ENCODE results near the gene FAM13C. TPM values are rescaled to one million over a fixed set of nuclear protein-coding genes. Genes with fewer than 3 reads are reported as not detected.

The FAM13C gene
- total RNA-seq, 8 experiments from 2014 or later: 0.67 to 29.1 (median 14.9) TPM; not detected in 1

DNA sequence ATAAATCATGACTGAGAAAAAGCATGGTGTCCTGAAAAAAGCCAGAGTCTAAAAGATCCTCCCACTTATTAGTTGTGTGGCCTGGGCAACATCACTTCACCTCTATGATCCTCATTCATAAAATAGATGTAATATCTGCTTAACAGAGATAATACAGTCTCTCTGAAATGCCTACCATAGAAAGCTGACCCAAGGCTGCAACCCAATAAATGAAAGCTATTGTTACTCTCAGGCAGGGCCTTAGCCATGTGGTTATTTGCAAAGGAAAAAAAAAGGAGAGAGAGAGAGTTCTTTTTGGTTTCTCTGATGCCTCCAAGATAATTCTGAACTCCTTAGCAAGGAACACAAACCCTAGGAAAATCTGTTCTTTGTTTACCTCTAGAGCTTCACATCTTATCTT lies 7.9 kb downstream of the FAM13C start:
- no peak for ATAC-seq (replicated peaks in 6 of 8)
- H3K4me1 ChIP-seq (replicated peaks in 1 of 2): peaks cover 1 to 4% of the 10 kb centered on the region in 2 donors
- no peak overlapping the region for H3K27ac ChIP-seq
- in situ Hi-C loops (cut with MboI; ENCODE audit: low pct_unique_long_range_greater_than_20kb in 2 of 9, low sequenced_read_pairs in 9 of 9, unreplicated experiment in 9 of 9): no loop called here
- H3K4me3 ChIP-seq: no peak overlapping the region

DNA sequence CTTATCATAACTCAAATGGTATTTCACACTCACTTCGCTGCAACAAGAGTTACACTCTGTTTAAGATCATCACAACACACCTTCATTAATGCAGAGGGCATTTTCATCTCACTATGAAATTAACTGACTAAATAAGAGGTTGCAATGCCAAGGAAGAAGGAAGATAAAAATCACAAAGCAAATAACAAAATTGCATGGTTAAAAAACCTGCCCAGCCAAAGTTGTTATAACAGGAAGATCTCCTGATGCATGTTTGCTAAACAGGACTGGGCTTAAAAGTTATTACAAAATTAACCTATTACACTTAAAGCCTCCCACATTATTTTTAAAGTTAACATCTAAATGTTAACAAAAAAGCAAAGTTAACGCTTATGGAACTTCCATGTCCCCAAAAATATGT lies 11.8 kb downstream of the FAM13C start:
- WGBS, 10 experiments: 44 to 100% (median 83%) methylated on average over 1 to 2 of the region's 2 CpGs; no CpG with 5 or more reads in 1 of the 10 experiments
- Histone ChIP-seq H3K4me3 (no peak overlapping the region), H3K4me1 (replicated peaks in 1 of 2) (no peaks in the 10 kb centered on the region), H3K27ac (no peak overlapping the region)
- in situ Hi-C loops (cut with MboI; ENCODE audit: low pct_unique_long_range_greater_than_20kb in 2 of 9, low sequenced_read_pairs in 9 of 9, unreplicated experiment in 9 of 9): no loop called here
- no peak for ATAC-seq (replicated peaks in 6 of 8)

DNA sequence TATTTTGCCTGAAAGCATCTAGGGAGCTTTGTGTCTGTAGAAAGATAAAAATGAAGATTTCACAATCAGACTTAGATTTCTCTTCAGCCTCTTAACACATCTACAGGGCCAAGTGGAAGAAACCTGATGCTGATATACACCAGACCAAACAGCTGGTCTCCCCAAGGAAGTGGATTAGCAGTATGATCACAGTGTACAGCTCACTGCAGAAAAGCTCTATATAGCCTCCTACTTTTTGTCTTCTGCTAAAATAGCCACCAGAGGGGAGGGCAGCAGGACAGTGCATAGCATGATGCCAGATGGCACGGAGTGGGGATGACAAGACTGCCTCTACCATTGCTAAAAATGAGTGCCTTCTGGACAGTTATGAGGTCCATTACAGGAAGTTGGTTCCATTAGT lies 16.0 kb downstream of the FAM13C start:
- Histone ChIP-seq H3K27ac (no peak overlapping the region), H3K4me3 (no peak overlapping the region), H3K4me1 (replicated peaks in 1 of 2) (peaks cover 0 to 4% of the 10 kb centered on the region in 2 donors)
- 30 to 60% (median 40%) methylated on average over 1 of the region's 1 CpG; no CpG with 5 or more reads in 5 of the 10 experiments for WGBS, 10 experiments
- in situ Hi-C loops (cut with MboI; ENCODE audit: low pct_unique_long_range_greater_than_20kb in 2 of 9, low sequenced_read_pairs in 9 of 9, unreplicated experiment in 9 of 9): no loop called here
- no peak for ATAC-seq (replicated peaks in 6 of 8)

DNA sequence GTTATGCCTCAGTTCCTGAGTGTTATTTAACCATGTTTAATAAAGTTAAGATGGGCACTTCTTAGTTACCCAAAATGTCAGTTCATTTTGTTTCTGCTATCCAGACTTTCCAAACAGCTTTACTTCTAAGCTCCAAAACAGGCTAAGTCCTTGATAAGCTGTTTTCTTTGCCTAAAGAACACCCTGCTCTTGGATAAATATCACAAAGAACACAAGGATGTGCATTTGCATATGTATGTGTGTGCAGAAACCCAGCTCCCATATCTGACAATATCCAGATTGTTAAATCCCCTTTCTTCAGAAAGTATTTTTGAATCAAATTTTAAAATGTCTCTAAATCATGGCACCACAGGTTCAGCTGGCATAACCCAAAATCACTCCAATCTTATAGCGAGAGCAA lies 19.6 kb downstream of the FAM13C start:
- ATAC-seq (replicated peaks in 6 of 8): no peak
- in situ Hi-C loops (cut with MboI; ENCODE audit: low pct_unique_long_range_greater_than_20kb in 2 of 9, low sequenced_read_pairs in 9 of 9, unreplicated experiment in 9 of 9): no loop called here
- no peak overlapping the region for H3K4me3 ChIP-seq
- WGBS, 10 experiments: 57 to 100% (median 87%) methylated on average over 1 of the region's 1 CpG; no CpG with 5 or more reads in 2 of the 10 experiments
- H3K4me1 ChIP-seq (replicated peaks in 1 of 2): peaks cover 0 to 4% of the 10 kb centered on the region in 2 donors
- no peak overlapping the region for H3K27ac ChIP-seq

DNA sequence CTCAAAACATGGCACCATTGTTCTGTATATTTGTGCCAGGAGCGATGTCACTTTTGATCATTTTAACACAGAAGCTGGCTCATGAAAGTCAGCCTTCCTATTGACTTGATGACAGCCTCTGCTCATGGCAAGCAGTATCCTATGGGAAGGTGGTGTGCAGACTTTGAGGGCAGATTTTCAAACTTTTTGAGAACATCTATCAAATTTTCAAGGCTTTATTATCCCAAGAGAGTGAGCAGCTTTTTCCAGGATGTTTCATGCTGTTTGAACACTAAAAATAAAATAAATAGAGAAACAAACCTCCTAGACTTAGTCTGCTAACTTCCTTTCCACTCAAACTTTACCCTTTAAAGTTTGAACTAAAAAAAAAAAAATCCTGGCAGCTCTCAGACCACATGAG lies 20.3 kb downstream of the FAM13C start:
- WGBS, 10 experiments: 100% methylated on average over 1 of the region's 1 CpG; no CpG with 5 or more reads in 4 of the 10 experiments
- no peak overlapping the region for H3K27ac ChIP-seq
- H3K4me1 ChIP-seq (replicated peaks in 1 of 2): peaks cover 0 to 4% of the 10 kb centered on the region in 2 donors
- no peak overlapping the region for H3K4me3 ChIP-seq
- no peak for ATAC-seq (replicated peaks in 6 of 8)
- in situ Hi-C loops (cut with MboI; ENCODE audit: low pct_unique_long_range_greater_than_20kb in 2 of 9, low sequenced_read_pairs in 9 of 9, unreplicated experiment in 9 of 9): no loop called here

DNA sequence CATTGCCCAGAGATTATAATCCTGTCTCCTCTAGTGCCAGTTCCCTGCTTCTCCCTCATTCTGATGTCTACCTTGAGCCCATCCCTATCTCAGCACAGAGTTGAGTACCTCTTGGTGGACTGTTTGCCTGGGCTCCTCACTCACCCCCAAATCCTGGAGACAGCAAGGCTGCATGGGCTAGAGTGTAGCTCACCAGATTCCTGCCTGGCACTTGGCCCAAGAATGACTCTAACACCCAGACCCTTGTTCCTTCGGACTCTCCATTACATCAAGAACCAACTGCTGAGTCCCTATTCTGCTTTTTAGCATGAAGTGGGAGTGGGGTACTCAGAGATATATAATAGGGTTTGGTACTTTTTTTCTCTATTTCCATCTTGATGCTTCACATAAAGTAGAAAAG lies 22.1 kb downstream of the FAM13C start:
- no peak overlapping the region for H3K4me3 ChIP-seq
- 43 to 100% (median 100%) methylated on average over 1 of the region's 1 CpG; no CpG with 5 or more reads in 5 of the 10 experiments for WGBS, 10 experiments
- H3K4me1 ChIP-seq (replicated peaks in 1 of 2): peaks cover 0 to 4% of the 10 kb centered on the region in 2 donors
- no peak overlapping the region for H3K27ac ChIP-seq
- in situ Hi-C loops (cut with MboI; ENCODE audit: low pct_unique_long_range_greater_than_20kb in 2 of 9, low sequenced_read_pairs in 9 of 9, unreplicated experiment in 9 of 9): no loop called here
- no peak for ATAC-seq (replicated peaks in 6 of 8)

DNA sequence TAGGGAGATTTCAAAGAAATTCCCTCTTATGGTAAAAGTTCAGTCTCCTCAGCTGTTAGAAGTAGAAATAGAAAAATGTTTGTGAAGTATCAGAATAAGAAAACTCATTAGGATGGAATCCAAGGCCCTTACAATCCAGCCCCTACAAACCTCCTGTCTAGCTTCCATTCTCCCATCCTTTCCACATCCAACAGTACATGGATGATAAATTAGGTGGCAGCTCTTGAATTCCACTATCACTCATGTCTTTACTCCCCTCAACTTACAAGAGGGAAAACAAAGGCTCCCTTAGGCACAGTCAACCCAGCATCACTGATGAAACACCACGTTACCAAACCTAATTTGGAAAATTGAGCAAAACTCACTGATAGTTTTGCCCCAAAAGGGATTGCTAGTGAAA lies 23.0 kb downstream of the FAM13C start:
- in situ Hi-C loops (cut with MboI; ENCODE audit: low pct_unique_long_range_greater_than_20kb in 2 of 9, low sequenced_read_pairs in 9 of 9, unreplicated experiment in 9 of 9): no loop called here
- H3K27ac ChIP-seq: no peak overlapping the region
- H3K4me1 ChIP-seq (replicated peaks in 1 of 2): peaks cover 0 to 4% of the 10 kb centered on the region in 2 donors
- ATAC-seq (replicated peaks in 6 of 8): no peak
- WGBS, 10 experiments: 14 to 67% (median 50%) methylated on average over 1 of the region's 1 CpG; no CpG with 5 or more reads in 6 of the 10 experiments
- H3K4me3 ChIP-seq: no peak overlapping the region

DNA sequence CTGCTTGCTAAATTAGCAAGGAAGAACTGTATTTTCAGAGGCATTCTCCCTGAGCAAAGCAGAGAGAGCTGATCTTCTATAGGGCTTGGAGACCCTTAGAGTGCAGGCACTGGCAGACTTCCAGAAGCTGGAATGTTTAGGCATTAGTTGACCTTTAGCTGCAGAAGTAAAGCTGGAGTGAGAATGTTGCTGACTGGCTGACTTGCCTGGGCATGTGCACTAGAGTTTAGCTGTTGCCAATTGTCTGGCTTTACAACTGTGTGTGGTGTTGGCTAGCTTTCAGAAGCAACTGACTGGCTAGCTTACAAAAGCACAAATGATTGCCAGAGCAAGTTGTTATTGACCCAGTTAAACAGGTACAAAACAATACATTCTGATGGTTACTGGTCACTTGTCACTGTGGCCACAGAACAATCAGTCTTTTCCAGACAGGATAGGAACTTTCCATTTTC lies 25.1 kb downstream of the FAM13C start:
- no peak overlapping the region for H3K4me3 ChIP-seq
- peak in 5 of 8 experiments; percentile 59 to 86 (median 71) for ATAC-seq (replicated peaks in 6 of 8)
- in situ Hi-C loops (cut with MboI; ENCODE audit: low pct_unique_long_range_greater_than_20kb in 2 of 9, low sequenced_read_pairs in 9 of 9, unreplicated experiment in 9 of 9): no loop called here
- H3K27ac ChIP-seq: peak overlapping the region in 1 of 2 donors; percentile 44
- H3K4me1 ChIP-seq (replicated peaks in 1 of 2): no peaks in the 10 kb centered on the region

DNA sequence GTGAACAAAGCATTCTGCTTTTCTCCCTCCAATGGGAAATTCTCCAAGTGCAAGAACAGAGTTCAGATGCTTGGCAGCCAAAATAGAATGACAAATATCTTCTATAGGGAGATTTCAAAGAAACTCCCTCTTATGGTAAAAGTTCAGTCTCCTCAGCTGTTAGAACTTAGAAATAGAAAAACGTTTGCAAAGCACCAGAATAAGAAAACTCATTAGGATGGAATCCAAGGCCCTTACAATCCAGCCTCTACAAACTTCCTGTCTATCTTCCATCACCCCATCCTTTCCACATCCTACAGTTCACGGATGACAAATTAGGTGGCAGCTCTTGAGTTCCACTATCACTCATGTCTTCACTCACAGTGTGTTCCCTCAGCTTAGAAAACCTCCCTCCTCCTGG lies 25.7 kb downstream of the FAM13C start:
- WGBS, 10 experiments: 0 to 80% (median 15%) methylated on average over 1 to 2 of the region's 2 CpGs; no CpG with 5 or more reads in 1 of the 10 experiments
- in situ Hi-C loops (cut with MboI; ENCODE audit: low pct_unique_long_range_greater_than_20kb in 2 of 9, low sequenced_read_pairs in 9 of 9, unreplicated experiment in 9 of 9): no loop called here
- Histone ChIP-seq H3K4me3 (no peak overlapping the region), H3K4me1 (replicated peaks in 1 of 2) (no peaks in the 10 kb centered on the region), H3K27ac (no peak overlapping the region)
- peak in 5 of 8 experiments; percentile 65 to 80 (median 69) for ATAC-seq (replicated peaks in 6 of 8)

DNA sequence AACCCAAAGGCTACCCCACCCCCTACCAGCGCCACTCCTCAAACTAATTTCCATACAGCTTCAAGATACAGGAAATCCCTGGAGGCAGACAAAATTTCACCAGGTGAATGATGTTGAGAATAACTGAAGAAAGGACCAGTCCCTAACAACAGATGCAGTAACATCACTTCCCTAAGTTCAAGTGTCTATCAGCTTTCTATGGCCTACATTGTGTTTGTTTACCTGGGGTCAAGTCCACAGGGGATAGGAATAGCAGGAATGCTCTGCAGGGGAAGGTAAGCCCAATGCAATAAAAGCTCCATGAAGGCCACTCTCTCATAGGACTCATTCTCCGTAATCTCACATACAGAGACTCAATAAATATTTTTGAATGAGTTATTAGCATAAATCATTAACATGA lies 26.9 kb downstream of the FAM13C start:
- no peak for ATAC-seq (replicated peaks in 6 of 8)
- Histone ChIP-seq H3K4me1 (replicated peaks in 1 of 2) (peaks cover 2 to 3% of the 10 kb centered on the region in 2 donors), H3K4me3 (no peak overlapping the region), H3K27ac (no peak overlapping the region)
- 63 to 100% (median 98%) methylated on average over 1 to 2 of the region's 2 CpGs for WGBS, 10 experiments
- in situ Hi-C loops (cut with MboI; ENCODE audit: low pct_unique_long_range_greater_than_20kb in 2 of 9, low sequenced_read_pairs in 9 of 9, unreplicated experiment in 9 of 9): no loop called here

DNA sequence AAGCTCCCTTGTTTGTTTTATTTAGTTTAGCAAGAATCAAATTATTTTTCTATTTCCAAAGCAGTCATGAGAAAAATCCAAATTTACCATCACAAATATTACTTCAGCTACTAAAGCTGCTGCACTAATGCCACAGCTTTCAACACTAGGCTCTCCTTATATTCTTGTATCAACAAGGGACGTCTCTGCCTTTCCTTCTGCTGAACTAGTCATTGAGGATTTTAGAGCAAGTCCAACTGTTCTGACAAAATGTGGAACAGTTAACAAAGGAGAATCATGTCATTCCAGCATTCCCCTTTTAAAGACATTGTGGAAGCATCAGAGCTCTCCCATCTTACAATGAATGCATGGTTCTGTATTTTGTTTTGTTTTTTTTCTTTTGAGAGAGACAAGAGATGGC lies 28.6 kb downstream of the FAM13C start:
- peaks cover 6 to 13% of the 10 kb centered on the region in 2 donors for H3K4me1 ChIP-seq (replicated peaks in 1 of 2)
- in situ Hi-C loops (cut with MboI; ENCODE audit: low pct_unique_long_range_greater_than_20kb in 2 of 9, low sequenced_read_pairs in 9 of 9, unreplicated experiment in 9 of 9): no loop called here
- ATAC-seq (replicated peaks in 6 of 8): no peak
- H3K4me3 ChIP-seq: no peak overlapping the region
- 20 to 100% (median 67%) methylated on average over 1 of the region's 1 CpG; no CpG with 5 or more reads in 1 of the 10 experiments for WGBS, 10 experiments
- H3K27ac ChIP-seq: no peak overlapping the region

DNA sequence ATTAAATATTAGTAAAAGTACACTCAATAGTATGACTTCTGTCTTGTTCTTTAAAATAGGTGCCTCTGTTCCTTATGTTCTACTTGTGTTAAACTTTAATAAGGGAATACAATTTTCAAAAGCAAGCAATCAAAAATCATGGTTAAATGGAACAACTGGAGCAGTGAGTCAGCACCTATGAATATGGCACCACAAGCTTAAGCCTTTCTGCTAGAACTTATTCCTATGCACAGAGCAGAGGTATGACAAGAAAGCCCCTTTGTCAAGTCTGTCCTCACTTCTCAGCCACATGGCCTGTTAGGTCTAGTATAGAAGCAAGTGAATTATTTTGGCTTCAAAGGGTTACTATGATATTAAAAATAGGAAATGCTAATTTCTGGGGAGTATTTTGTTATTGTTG lies 29.8 kb downstream of the FAM13C start:
- in situ Hi-C loops (cut with MboI; ENCODE audit: low pct_unique_long_range_greater_than_20kb in 2 of 9, low sequenced_read_pairs in 9 of 9, unreplicated experiment in 9 of 9): no loop called here
- peak in 2 of 8 experiments; percentile 29 to 53 for ATAC-seq (replicated peaks in 6 of 8)
- Histone ChIP-seq H3K4me3 (no peak overlapping the region), H3K27ac (no peak overlapping the region), H3K4me1 (replicated peaks in 1 of 2) (peaks cover 6 to 13% of the 10 kb centered on the region in 2 donors)

DNA sequence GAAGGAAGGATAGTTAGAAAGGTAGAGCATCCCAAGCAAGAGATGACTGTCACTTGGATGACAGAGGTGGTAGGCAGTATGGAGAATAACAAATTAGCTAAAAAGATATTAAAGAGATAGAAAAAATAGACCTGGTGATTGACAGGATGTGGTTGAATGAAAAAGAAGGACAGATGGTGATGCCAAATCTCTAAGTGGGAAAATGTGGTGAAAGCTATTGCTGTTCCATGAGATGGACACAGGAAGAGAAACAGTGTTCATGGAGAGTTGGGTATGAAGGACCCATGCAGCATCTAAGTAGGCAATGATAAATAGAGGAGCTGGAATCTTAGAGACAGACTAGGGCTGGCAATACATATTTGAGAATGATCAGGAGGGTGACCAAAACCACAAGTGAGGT lies 30.7 kb downstream of the FAM13C start:
- ATAC-seq (replicated peaks in 6 of 8): no peak
- Histone ChIP-seq H3K4me3 (no peak overlapping the region), H3K4me1 (replicated peaks in 1 of 2) (peaks cover 6 to 13% of the 10 kb centered on the region in 2 donors), H3K27ac (no peak overlapping the region)
- in situ Hi-C loops (cut with MboI; ENCODE audit: low pct_unique_long_range_greater_than_20kb in 2 of 9, low sequenced_read_pairs in 9 of 9, unreplicated experiment in 9 of 9): no loop called here

DNA sequence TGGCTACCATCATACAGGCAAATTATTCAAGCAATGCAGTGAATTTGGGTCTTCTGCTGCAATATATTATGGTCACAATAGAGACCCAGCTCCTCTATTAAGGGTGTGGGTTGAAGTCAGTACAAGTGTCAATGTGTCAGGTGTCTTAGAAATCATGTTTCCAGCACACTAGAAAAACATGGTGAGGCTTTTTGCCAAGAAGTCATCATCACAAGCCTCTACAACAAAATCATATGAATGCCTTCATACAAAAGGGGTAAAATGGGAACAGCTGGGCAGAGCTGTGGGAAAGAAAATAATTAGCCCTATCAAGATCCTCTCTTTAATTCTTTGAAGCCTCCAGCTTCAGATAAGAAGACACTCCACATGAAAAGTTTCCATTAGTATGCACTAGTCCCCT lies 37.2 kb downstream of the FAM13C start:
- Histone ChIP-seq H3K27ac (no peak overlapping the region), H3K4me1 (replicated peaks in 1 of 2) (peaks cover under 1 to 6% of the 10 kb centered on the region in 2 donors), H3K4me3 (no peak overlapping the region)
- in situ Hi-C loops (cut with MboI; ENCODE audit: low pct_unique_long_range_greater_than_20kb in 2 of 9, low sequenced_read_pairs in 9 of 9, unreplicated experiment in 9 of 9): no loop called here
- ATAC-seq (replicated peaks in 6 of 8): no peak

DNA sequence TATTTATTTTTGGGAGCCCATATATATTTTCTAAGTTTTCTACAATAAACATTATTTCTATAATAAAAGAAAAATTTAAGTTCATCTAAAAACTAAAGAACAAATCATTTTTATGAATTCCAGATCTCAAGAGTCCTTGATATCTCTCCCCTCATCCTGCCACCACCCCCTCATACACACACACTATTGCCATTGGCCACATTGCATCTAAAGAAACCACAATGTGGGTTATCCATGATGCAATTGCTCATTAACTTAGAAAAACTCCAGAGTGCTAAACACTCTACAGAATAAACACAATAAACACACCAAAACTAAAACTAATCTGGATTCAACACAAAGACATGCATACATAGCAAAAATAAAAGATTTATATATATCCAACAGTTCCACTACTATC lies 37.8 kb downstream of the FAM13C start:
- ATAC-seq (replicated peaks in 6 of 8): no peak
- in situ Hi-C loops (cut with MboI; ENCODE audit: low pct_unique_long_range_greater_than_20kb in 2 of 9, low sequenced_read_pairs in 9 of 9, unreplicated experiment in 9 of 9): no loop called here
- peaks cover 0 to 2% of the 10 kb centered on the region in 2 donors for H3K4me1 ChIP-seq (replicated peaks in 1 of 2)
- no peak overlapping the region for H3K27ac ChIP-seq
- no peak overlapping the region for H3K4me3 ChIP-seq
